PC-9 (cell line): ENCODE measurements around the gene PTPRO.

Experiments
- EZH2 ChIP-seq: fragments of 200-600 bp; sonication (generic); IDR thresholded peaks from 2 replicates; pipeline ENCODE4 v1.8.0; 2017; ENCODE audit warnings: antibody characterized with exemption, low read depth
- TF ChIP-seq, protein P1 (sequence below): fragments of 200-600 bp; sonication (generic); conservative IDR thresholded peaks from 2 replicates; pipeline ENCODE4 v1.6.1; 2017; ENCODE audit warnings: mixed run types, antibody characterized with exemption, mild to moderate bottlenecking, moderate library complexity

DNA sequence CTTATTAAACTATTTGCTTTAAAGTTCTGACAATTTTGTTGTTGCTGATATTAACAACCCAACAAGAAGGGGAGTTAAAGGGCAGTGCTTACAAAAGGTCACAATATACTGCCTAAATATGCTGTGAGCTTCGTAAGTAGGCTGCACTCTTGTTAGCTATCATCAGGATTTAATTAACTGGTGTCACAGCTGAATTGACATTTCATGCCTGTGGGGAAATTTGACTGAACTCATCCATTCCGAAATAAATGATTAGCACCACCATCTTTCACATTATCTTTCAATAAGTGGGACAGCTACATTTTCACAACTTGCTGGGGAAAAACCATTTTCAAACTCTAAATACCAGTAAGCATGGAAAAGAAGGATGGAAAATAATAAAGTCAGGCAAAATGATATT is 146.6 kb downstream of the PTPRO start:
- TF ChIP-seq, protein P1, sequence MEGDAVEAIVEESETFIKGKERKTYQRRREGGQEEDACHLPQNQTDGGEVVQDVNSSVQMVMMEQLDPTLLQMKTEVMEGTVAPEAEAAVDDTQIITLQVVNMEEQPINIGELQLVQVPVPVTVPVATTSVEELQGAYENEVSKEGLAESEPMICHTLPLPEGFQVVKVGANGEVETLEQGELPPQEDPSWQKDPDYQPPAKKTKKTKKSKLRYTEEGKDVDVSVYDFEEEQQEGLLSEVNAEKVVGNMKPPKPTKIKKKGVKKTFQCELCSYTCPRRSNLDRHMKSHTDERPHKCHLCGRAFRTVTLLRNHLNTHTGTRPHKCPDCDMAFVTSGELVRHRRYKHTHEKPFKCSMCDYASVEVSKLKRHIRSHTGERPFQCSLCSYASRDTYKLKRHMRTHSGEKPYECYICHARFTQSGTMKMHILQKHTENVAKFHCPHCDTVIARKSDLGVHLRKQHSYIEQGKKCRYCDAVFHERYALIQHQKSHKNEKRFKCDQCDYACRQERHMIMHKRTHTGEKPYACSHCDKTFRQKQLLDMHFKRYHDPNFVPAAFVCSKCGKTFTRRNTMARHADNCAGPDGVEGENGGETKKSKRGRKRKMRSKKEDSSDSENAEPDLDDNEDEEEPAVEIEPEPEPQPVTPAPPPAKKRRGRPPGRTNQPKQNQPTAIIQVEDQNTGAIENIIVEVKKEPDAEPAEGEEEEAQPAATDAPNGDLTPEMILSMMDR, result no peak
- TF ChIP-seq EZH2, result no peak
